Activated T-helper 17 cell treated with anti-CD3 and anti-CD28 coated beads, Interleukin-2, amount 50 U/mL, for 72 hours (primary cell): ENCODE measurements around the gene GALNTL6. TPM values are rescaled to one million over a fixed set of nuclear protein-coding genes. Genes with fewer than 3 reads are reported as not detected.

Experiments used
- ATAC-seq: fragments of 150-1000 bp; cut with Tn5 transposase; replicated peaks from 2 replicates; pipeline ENCODE4 v1.10.0; 2021; ENCODE audit warnings: mild to moderate bottlenecking, moderate library complexity
- H3K27ac Mint-ChIP-seq: one replicate; pipeline ENCODE4 v1.8.0; 2022; ENCODE audit warnings: mixed read lengths
- H3K27me3 Mint-ChIP-seq: one replicate; pipeline ENCODE4 v1.8.0; 2022; ENCODE audit warnings: mixed read lengths
- H3K36me3 Mint-ChIP-seq: one replicate; pipeline ENCODE4 v1.8.0; 2022; ENCODE audit warnings: low read depth, mild to moderate bottlenecking, mixed read lengths
- H3K4me1 Mint-ChIP-seq: one replicate; pipeline ENCODE4 v1.8.0; 2022; ENCODE audit warnings: mixed read lengths
- H3K4me3 Mint-ChIP-seq: one replicate; pipeline ENCODE4 v1.8.0; 2022; ENCODE audit warnings: mild to moderate bottlenecking, mixed read lengths
- H3K9me3 Mint-ChIP-seq: one replicate; pipeline ENCODE4 v1.8.0; 2022; ENCODE audit warnings: mixed read lengths
- total RNA-seq, 2 donors: library from RNA; stranded (reverse); gene quantifications; one replicate each; pipeline ENCODE4 v1.2.3, GENCODE V29; 2022

GALNTL6 gene
- total RNA-seq, 2 donors from 2014 or later = not detected

DNA sequence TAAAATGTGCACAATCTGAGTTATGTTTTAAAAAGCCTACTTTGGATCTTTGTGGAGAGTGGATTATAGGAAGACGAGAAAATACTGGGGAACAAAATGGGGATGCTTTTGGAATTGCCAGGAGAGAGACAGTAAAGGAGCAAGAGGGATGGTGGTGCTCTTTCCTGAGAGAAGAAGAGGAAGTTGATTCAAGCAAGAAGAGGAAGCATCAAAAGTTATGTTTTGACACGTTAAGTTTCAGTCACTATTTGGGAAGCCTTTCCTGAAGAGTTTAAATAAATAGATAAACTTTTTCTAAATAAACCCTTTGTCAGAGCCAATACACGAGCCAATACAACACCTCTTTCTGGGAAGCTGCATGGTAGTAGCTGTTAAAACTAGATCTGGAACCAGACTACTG lies 394.1 kb downstream of the GALNTL6 start:
- H3K36me3 Mint-ChIP-seq = no peaks in the 10 kb centered on the region
- H3K27me3 Mint-ChIP-seq = no peaks in the 10 kb centered on the region
- H3K4me1 Mint-ChIP-seq = no peaks in the 10 kb centered on the region
- ATAC-seq = no peak
- H3K4me3 Mint-ChIP-seq = no peak overlapping the region
- H3K27ac Mint-ChIP-seq = no peak overlapping the region
- H3K9me3 Mint-ChIP-seq = peaks cover 15% of the 10 kb centered on the region

- no peak overlapping the region for H3K4me3 Mint-ChIP-seq
- peaks cover 15% of the 10 kb centered on the region for H3K9me3 Mint-ChIP-seq
- no peak for ATAC-seq
- no peaks in the 10 kb centered on the region for H3K4me1 Mint-ChIP-seq
- H3K36me3 Mint-ChIP-seq = no peaks in the 10 kb centered on the region
- no peak overlapping the region for H3K27ac Mint-ChIP-seq
- no peaks in the 10 kb centered on the region for H3K27me3 Mint-ChIP-seq
Observed at GRCh38 chr4:172207886-172208285, 394.7 kb downstream of the GALNTL6 start.

- Mint-ChIP-seq H3K4me1 (no peaks in the 10 kb centered on the region), H3K4me3 (no peak overlapping the region), H3K27ac (no peak overlapping the region), H3K9me3 (peaks cover 4% of the 10 kb centered on the region), H3K36me3 (no peaks in the 10 kb centered on the region), H3K27me3 (no peaks in the 10 kb centered on the region)
- no peak for ATAC-seq
Observed at GRCh38 chr4:172220679-172221078, 407.5 kb downstream of the GALNTL6 start.

- Mint-ChIP-seq H3K9me3 (no peaks in the 10 kb centered on the region), H3K27me3 (no peaks in the 10 kb centered on the region), H3K4me1 (no peaks in the 10 kb centered on the region), H3K36me3 (no peaks in the 10 kb centered on the region), H3K27ac (no peak overlapping the region), H3K4me3 (no peak overlapping the region)
- no peak for ATAC-seq
Observed at GRCh38 chr4:172225457-172225856, 412.3 kb downstream of the GALNTL6 start.

- Mint-ChIP-seq H3K9me3 (no peaks in the 10 kb centered on the region), H3K4me1 (no peaks in the 10 kb centered on the region), H3K36me3 (no peaks in the 10 kb centered on the region), H3K27me3 (no peaks in the 10 kb centered on the region), H3K27ac (no peak overlapping the region), H3K4me3 (no peak overlapping the region)
- ATAC-seq = no peak
Observed at GRCh38 chr4:172232966-172233365, 419.8 kb downstream of the GALNTL6 start.

DNA sequence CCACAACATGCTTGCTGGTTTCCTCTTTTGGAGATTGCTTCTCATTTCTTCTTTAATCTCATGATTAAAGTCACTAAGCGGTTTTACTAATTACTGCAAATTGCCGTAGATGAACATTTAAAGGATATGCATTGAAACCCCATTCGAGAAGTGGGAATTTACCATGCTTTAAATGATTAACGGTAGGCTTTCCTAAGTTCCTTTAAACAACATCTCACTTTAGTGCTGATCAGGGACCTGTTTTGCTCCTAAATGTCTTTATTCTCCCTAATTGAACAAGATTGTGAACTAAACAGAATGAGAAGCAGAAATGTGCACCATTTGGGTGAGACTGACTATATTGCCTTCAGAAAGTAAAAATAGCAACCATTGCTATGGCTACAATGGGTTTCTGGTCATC lies 430.3 kb downstream of the GALNTL6 start:
- no peak overlapping the region for H3K27ac Mint-ChIP-seq
- peaks cover 13% of the 10 kb centered on the region for H3K9me3 Mint-ChIP-seq
- no peaks in the 10 kb centered on the region for H3K4me1 Mint-ChIP-seq
- H3K27me3 Mint-ChIP-seq = no peaks in the 10 kb centered on the region
- H3K4me3 Mint-ChIP-seq = no peak overlapping the region
- no peak for ATAC-seq
- no peaks in the 10 kb centered on the region for H3K36me3 Mint-ChIP-seq

DNA sequence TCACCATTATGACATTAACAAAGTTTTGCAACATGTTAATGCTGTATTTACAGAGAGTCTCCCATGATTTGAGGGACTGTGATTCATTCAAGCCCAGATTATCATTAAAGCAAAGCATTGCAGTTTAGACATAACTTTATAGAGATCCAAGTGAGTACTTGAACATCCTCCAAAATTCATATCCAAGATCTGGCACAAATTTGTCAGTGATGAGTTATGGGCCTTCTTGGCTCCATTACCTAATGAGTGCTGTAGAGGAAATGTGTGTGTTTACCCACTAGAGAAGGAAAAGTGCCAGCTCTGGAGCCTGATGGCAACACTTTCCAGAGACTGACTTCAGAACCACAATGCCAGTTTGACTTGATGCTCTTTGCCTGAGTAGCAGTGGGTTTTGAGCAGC lies 432.3 kb downstream of the GALNTL6 start:
- Mint-ChIP-seq H3K4me3 (no peak overlapping the region), H3K36me3 (no peaks in the 10 kb centered on the region), H3K27ac (no peak overlapping the region), H3K9me3 (peaks cover 20% of the 10 kb centered on the region), H3K27me3 (no peaks in the 10 kb centered on the region), H3K4me1 (no peaks in the 10 kb centered on the region)
- no peak for ATAC-seq

GRCh38 chr4:172253409-172253808 lies 440.2 kb downstream of the GALNTL6 start:
- Mint-ChIP-seq H3K9me3 (peaks cover 20% of the 10 kb centered on the region), H3K36me3 (no peaks in the 10 kb centered on the region), H3K27ac (no peak overlapping the region), H3K4me1 (no peaks in the 10 kb centered on the region), H3K27me3 (no peaks in the 10 kb centered on the region), H3K4me3 (no peak overlapping the region)
- ATAC-seq = no peak

DNA sequence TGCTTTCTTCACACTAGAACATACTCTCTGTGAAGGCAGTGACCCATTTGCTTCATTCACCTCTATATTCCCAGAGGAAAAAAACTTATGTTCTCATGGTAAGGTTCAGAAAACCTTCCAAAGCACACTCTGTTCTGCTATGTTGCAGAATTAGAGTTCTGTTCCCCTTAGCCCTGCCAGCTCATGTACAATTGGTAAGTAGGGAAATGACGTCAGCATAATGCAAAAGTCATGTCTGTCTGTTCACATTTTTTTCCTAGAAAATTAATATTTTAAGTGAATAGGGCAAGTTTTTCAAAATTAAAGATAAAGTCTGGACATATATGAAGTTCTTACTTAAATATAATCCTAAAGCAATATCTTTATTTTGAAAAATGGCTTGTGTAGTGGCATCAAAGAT lies 443.6 kb downstream of the GALNTL6 start:
- H3K4me1 Mint-ChIP-seq = no peaks in the 10 kb centered on the region
- no peak overlapping the region for H3K4me3 Mint-ChIP-seq
- no peak for ATAC-seq
- H3K9me3 Mint-ChIP-seq = peaks cover 13% of the 10 kb centered on the region
- no peaks in the 10 kb centered on the region for H3K36me3 Mint-ChIP-seq
- no peak overlapping the region for H3K27ac Mint-ChIP-seq
- no peaks in the 10 kb centered on the region for H3K27me3 Mint-ChIP-seq

- Mint-ChIP-seq H3K4me3 (no peak overlapping the region), H3K27ac (no peak overlapping the region), H3K36me3 (no peaks in the 10 kb centered on the region), H3K4me1 (no peaks in the 10 kb centered on the region), H3K27me3 (no peaks in the 10 kb centered on the region), H3K9me3 (no peaks in the 10 kb centered on the region)
- no peak for ATAC-seq
Observed at GRCh38 chr4:172270397-172270796, 457.2 kb downstream of the GALNTL6 start.

- Mint-ChIP-seq H3K27ac (no peak overlapping the region), H3K4me1 (no peaks in the 10 kb centered on the region)
- ATAC-seq = no peak
Observed at GRCh38 chr4:172287117-172287516, 473.9 kb downstream of the GALNTL6 start.

GRCh38 chr4:172305698-172306097 lies 492.5 kb downstream of the GALNTL6 start:
- no peaks in the 10 kb centered on the region for H3K4me1 Mint-ChIP-seq
- no peaks in the 10 kb centered on the region for H3K27me3 Mint-ChIP-seq
- no peak for ATAC-seq
- H3K9me3 Mint-ChIP-seq = peaks cover 11% of the 10 kb centered on the region
- no peak overlapping the region for H3K27ac Mint-ChIP-seq
- no peaks in the 10 kb centered on the region for H3K36me3 Mint-ChIP-seq
- no peak overlapping the region for H3K4me3 Mint-ChIP-seq

More at GRCh38 chr4:172287117-172287516, 473.9 kb downstream of the GALNTL6 start:
- H3K36me3 Mint-ChIP-seq = no peaks in the 10 kb centered on the region
- no peaks in the 10 kb centered on the region for H3K27me3 Mint-ChIP-seq
- H3K9me3 Mint-ChIP-seq = peaks cover 20% of the 10 kb centered on the region
- H3K4me3 Mint-ChIP-seq = no peak overlapping the region

DNA sequence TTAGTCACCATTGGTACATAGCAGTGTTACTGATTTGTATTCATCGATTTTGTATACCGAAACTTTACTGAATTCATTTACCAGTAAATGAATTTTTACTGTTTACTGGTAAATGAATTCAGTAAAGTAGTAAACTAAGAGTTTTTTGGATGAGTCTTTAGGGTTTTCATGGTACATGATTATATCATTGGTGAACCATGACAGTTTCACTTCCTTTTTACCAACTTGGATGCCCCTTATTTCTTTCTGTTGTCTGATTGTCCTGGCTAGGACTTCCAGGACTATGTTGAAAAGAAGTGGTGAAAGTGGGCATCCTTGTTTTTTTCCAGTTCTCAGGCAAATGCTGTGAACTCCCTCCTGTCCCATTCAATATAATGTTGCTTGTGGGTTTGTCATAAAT lies 494.9 kb downstream of the GALNTL6 start:
- H3K4me1 Mint-ChIP-seq = no peaks in the 10 kb centered on the region
- H3K4me3 Mint-ChIP-seq = no peak overlapping the region
- no peak for ATAC-seq
- H3K36me3 Mint-ChIP-seq = no peaks in the 10 kb centered on the region
- no peak overlapping the region for H3K27ac Mint-ChIP-seq
- H3K27me3 Mint-ChIP-seq = no peaks in the 10 kb centered on the region
- H3K9me3 Mint-ChIP-seq = peaks cover 10% of the 10 kb centered on the region

- no peak overlapping the region for H3K4me3 Mint-ChIP-seq
- no peaks in the 10 kb centered on the region for H3K36me3 Mint-ChIP-seq
- no peaks in the 10 kb centered on the region for H3K4me1 Mint-ChIP-seq
- no peak for ATAC-seq
- peaks cover 3% of the 10 kb centered on the region for H3K9me3 Mint-ChIP-seq
- no peaks in the 10 kb centered on the region for H3K27me3 Mint-ChIP-seq
- no peak overlapping the region for H3K27ac Mint-ChIP-seq
Observed at GRCh38 chr4:172311682-172312081, 498.5 kb downstream of the GALNTL6 start.

DNA sequence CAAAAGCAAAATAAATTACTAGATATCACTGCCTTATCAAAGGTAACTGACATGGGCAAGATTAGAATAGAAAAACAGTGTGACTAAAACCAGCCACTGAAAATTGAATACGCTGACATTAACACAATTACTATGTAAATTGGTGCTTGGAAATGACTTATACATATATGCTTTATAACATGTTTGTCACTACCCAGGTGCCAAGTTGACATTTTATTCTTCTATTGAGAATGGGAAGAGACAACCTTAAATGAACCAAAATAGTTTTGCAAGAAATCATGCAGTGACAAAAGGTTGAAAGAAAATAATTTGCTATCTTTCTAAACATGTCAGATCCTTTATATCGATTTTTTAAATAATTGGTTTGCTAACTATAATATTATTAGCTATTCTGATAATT lies 510.1 kb downstream of the GALNTL6 start:
- no peak overlapping the region for H3K4me3 Mint-ChIP-seq
- no peaks in the 10 kb centered on the region for H3K27me3 Mint-ChIP-seq
- ATAC-seq = no peak
- no peak overlapping the region for H3K27ac Mint-ChIP-seq
- no peaks in the 10 kb centered on the region for H3K36me3 Mint-ChIP-seq
- H3K9me3 Mint-ChIP-seq = peaks cover 22% of the 10 kb centered on the region
- H3K4me1 Mint-ChIP-seq = no peaks in the 10 kb centered on the region

DNA sequence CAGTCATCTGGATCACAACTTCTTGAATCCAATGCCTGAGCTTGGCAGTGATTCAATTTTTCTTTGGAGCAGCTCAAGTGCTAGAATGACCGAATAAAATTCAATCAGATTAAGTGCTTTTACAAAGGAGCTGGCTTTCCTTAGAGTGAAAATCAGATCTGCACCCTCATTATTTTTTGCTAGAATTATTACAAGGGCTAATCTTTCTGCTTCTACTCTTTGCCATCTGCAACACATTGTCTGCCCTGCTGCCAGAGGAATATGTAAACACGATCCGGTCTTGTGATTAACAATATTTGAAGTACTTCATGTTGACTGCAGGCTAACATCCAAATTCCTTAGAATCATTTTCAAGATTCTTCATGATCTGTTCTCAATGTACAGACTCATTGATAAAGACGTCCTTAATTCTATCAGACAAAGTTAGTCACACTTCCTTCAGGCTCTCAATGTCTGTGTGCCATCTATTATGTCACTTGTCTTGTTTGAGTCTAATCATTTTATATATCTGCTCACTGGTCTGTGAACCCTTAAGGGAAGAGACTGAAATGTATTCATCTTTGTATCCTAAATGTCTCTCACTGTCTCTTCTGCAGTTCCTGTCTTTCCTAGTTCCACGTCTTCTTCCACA lies 531.2 kb downstream of the GALNTL6 start:
- Mint-ChIP-seq H3K36me3 (no peaks in the 10 kb centered on the region), H3K27me3 (no peaks in the 10 kb centered on the region), H3K4me1 (no peaks in the 10 kb centered on the region), H3K9me3 (no peaks in the 10 kb centered on the region), H3K27ac (no peak overlapping the region), H3K4me3 (no peak overlapping the region)
- no peak for ATAC-seq
